Esophagus squamous epithelium (tissue), 4 donors: ENCODE data around the gene EFCAB6.

Source experiments
- POLR2A ChIP-seq, 4 donors: fragments of 450-650 bp; IDR thresholded peaks; one replicate each; pipeline ENCODE4 v1.6.1; 2017; ENCODE audit warnings: antibody characterized with exemption in 4 of 4, mild to moderate bottlenecking in 4 of 4, moderate library complexity in 3 of 4
- TF ChIP-seq, protein P1 (sequence below), 6 experiments: fragments of 450-650 bp in 4 of 6; fragments of 200-600 bp in 2 of 6; sonication (generic) in 2 of 6; IDR thresholded peaks; one replicate each; pipeline ENCODE4 v1.5.1; 2016 to 2019; ENCODE audit warnings: antibody characterized with exemption in 6 of 6, mild to moderate bottlenecking in 4 of 6, moderate library complexity in 4 of 6

DNA sequence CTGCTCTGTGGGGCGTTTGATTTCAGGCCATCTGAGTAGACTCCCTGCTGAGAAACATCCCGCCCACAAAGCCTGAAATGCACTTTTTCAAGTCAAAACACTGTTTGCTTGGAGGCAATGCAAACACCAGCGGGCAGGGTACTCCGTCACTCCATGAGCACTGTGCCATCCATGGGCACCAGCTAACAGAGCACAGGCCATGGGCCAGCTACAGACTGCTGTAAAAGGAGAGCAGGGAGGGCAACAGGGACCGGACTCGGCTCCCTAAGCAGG lies 16.6 kb upstream of the EFCAB6 start:
- TF ChIP-seq, protein P1, sequence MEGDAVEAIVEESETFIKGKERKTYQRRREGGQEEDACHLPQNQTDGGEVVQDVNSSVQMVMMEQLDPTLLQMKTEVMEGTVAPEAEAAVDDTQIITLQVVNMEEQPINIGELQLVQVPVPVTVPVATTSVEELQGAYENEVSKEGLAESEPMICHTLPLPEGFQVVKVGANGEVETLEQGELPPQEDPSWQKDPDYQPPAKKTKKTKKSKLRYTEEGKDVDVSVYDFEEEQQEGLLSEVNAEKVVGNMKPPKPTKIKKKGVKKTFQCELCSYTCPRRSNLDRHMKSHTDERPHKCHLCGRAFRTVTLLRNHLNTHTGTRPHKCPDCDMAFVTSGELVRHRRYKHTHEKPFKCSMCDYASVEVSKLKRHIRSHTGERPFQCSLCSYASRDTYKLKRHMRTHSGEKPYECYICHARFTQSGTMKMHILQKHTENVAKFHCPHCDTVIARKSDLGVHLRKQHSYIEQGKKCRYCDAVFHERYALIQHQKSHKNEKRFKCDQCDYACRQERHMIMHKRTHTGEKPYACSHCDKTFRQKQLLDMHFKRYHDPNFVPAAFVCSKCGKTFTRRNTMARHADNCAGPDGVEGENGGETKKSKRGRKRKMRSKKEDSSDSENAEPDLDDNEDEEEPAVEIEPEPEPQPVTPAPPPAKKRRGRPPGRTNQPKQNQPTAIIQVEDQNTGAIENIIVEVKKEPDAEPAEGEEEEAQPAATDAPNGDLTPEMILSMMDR (IDR thresholded peaks at IDR 0.05): no peak
- no peak for TF ChIP-seq POLR2A (IDR thresholded peaks at IDR 0.05)
